ENCODE data around the gene ANKRD6. TPM values are rescaled to one million over a fixed set of nuclear protein-coding genes. Genes with fewer than 3 reads are reported as not detected.

The ANKRD6 gene
- total RNA-seq, 1 donor from 2014 or later: 13.5 TPM

DNA sequence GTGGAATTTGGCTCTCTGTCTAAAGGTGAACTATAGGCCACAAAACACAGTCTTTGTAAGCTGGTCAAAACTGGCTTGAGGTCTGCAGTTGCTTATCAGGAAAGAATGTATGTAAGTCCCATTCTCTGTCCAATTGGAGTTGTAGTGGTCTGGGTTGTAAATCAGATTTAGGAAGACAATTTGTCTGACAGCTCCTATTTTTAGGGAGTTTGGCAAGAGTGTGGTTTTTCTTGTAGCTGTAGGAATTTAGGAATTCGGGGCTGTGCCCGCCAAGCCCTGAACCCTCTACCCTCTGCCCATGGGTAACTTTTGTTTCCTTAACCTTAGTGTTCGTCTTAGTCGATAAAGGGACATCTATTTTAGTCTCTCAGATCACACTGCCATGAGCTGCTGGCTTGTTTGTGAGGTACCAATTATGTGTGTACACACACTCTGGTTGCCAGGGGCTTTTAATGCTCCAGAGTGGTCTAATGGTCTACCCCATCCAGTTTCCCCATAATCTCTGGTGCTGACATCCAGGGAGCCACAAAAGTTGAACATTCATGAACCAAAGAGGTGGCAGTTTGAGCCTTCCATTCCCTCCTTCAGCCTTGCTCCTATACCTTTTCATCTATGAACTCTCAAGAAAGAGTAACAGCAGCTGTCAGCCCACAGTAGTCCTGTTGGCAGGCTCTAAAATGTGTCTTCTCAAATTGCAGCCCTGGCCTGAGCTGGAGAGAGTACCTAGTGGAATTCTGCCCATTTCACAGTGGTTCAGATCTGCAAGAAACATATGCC, 93.0 kb downstream of the ANKRD6 start:
- H2AFZ ChIP-seq (ENCODE audit: low read depth, low read length): no peak overlapping the region
- H3K79me2 ChIP-seq (ENCODE audit: insufficient read depth, low read length): no peaks in the 10 kb centered on the region
- H3K4me2 ChIP-seq (ENCODE audit: low read length): no peak overlapping the region
- no peaks in the 10 kb centered on the region for H3K9me3 Mint-ChIP-seq (ENCODE audit: unreplicated experiment)
- no peaks in the 10 kb centered on the region for H3K27me3 ChIP-seq (ENCODE audit: insufficient read depth, low read length)
- H3K9ac ChIP-seq (ENCODE audit: low read length): no peak overlapping the region
- no peak for TF ChIP-seq EZH2 (IDR thresholded peaks at IDR 0.05; ENCODE audit: insufficient read depth, low read length)
- TF ChIP-seq, protein P1, sequence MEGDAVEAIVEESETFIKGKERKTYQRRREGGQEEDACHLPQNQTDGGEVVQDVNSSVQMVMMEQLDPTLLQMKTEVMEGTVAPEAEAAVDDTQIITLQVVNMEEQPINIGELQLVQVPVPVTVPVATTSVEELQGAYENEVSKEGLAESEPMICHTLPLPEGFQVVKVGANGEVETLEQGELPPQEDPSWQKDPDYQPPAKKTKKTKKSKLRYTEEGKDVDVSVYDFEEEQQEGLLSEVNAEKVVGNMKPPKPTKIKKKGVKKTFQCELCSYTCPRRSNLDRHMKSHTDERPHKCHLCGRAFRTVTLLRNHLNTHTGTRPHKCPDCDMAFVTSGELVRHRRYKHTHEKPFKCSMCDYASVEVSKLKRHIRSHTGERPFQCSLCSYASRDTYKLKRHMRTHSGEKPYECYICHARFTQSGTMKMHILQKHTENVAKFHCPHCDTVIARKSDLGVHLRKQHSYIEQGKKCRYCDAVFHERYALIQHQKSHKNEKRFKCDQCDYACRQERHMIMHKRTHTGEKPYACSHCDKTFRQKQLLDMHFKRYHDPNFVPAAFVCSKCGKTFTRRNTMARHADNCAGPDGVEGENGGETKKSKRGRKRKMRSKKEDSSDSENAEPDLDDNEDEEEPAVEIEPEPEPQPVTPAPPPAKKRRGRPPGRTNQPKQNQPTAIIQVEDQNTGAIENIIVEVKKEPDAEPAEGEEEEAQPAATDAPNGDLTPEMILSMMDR (IDR thresholded peaks at IDR 0.05; ENCODE audit: insufficient read depth, low read depth, low read length): no peak
- no peak overlapping the region for H3K4me3 ChIP-seq (ENCODE audit: insufficient read depth, low read depth, low read length)
- no peaks in the 10 kb centered on the region for H4K20me1 ChIP-seq (ENCODE audit: insufficient read depth, low read length)
- H3K4me1 Mint-ChIP-seq (ENCODE audit: low read depth, unreplicated experiment): peaks cover 9% of the 10 kb centered on the region
- H3K27ac ChIP-seq (ENCODE audit: low read depth, low read length): no peak overlapping the region
- no peak overlapping the region for H3K27ac Mint-ChIP-seq (ENCODE audit: unreplicated experiment)
- no peak for DNase-seq (ENCODE audit: low read depth)
- no peaks in the 10 kb centered on the region for H3K36me3 ChIP-seq (ENCODE audit: insufficient read depth, low read length)
- no peak for FAIRE-seq
- H3K36me3 Mint-ChIP-seq (ENCODE audit: low read depth, unreplicated experiment): peaks cover 6% of the 10 kb centered on the region
- no peak overlapping the region for H3K4me3 Mint-ChIP-seq (ENCODE audit: unreplicated experiment)
- no peaks in the 10 kb centered on the region for H3K4me1 ChIP-seq (ENCODE audit: insufficient read depth, low read length)
- no peaks in the 10 kb centered on the region for H3K9me3 ChIP-seq (ENCODE audit: insufficient read depth, low read depth, low read length)
- H3K27me3 Mint-ChIP-seq (ENCODE audit: low read depth, unreplicated experiment): no peaks in the 10 kb centered on the region

- no peak for DNase-seq (ENCODE audit: low read depth)
- no peak overlapping the region for H3K4me2 ChIP-seq (ENCODE audit: low read length)
- H2AFZ ChIP-seq (ENCODE audit: low read depth, low read length): no peak overlapping the region
- H3K4me3 ChIP-seq (ENCODE audit: insufficient read depth, low read depth, low read length): no peak overlapping the region
- H3K27me3 Mint-ChIP-seq (ENCODE audit: low read depth, unreplicated experiment): no peaks in the 10 kb centered on the region
- no peaks in the 10 kb centered on the region for H3K9me3 Mint-ChIP-seq (ENCODE audit: unreplicated experiment)
- H3K79me2 ChIP-seq (ENCODE audit: insufficient read depth, low read length): no peaks in the 10 kb centered on the region
- H3K36me3 Mint-ChIP-seq (ENCODE audit: low read depth, unreplicated experiment): peaks cover 9% of the 10 kb centered on the region
- H3K36me3 ChIP-seq (ENCODE audit: insufficient read depth, low read length): no peaks in the 10 kb centered on the region
- TF ChIP-seq, protein P1 (IDR thresholded peaks at IDR 0.05; ENCODE audit: insufficient read depth, low read depth, low read length): no peak
- TF ChIP-seq EZH2 (IDR thresholded peaks at IDR 0.05; ENCODE audit: insufficient read depth, low read length): no peak
- H4K20me1 ChIP-seq (ENCODE audit: insufficient read depth, low read length): no peaks in the 10 kb centered on the region
- no peaks in the 10 kb centered on the region for H3K4me1 ChIP-seq (ENCODE audit: insufficient read depth, low read length)
- no peak overlapping the region for H3K27ac ChIP-seq (ENCODE audit: low read depth, low read length)
- H3K4me3 Mint-ChIP-seq (ENCODE audit: unreplicated experiment): no peak overlapping the region
- no peak for FAIRE-seq
- H3K9ac ChIP-seq (ENCODE audit: low read length): no peak overlapping the region
- peaks cover 9% of the 10 kb centered on the region for H3K4me1 Mint-ChIP-seq (ENCODE audit: low read depth, unreplicated experiment)
- H3K9me3 ChIP-seq (ENCODE audit: insufficient read depth, low read depth, low read length): no peaks in the 10 kb centered on the region
- H3K27me3 ChIP-seq (ENCODE audit: insufficient read depth, low read length): no peaks in the 10 kb centered on the region
- no peak overlapping the region for H3K27ac Mint-ChIP-seq (ENCODE audit: unreplicated experiment)
Observed at GRCh38 chr6:89526563-89526869, 93.6 kb downstream of the ANKRD6 start.

DNA sequence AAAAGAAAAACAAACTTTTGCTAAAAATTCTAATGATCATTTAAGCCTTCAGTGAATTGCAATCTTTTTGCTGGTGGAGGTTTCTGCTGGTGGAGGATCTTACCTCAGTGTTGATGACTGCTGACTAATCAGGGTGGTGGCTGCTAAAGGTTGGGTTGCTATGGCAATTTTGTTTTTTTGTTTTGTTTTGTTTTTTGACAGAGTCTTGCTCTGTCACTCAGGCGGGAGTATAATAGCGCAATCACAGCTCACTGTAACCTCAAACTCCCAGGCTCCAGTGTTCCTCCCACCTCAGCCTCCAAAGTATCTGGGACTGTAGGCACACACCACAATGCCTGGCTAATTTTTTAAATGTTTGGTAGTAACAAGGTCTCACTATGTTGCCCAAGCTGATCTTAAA, 94.7 kb downstream of the ANKRD6 start:
- no peaks in the 10 kb centered on the region for H3K79me2 ChIP-seq (ENCODE audit: insufficient read depth, low read length)
- TF ChIP-seq, protein P1 (IDR thresholded peaks at IDR 0.05; ENCODE audit: insufficient read depth, low read depth, low read length): no peak
- TF ChIP-seq EZH2 (IDR thresholded peaks at IDR 0.05; ENCODE audit: insufficient read depth, low read length): no peak
- no peaks in the 10 kb centered on the region for H3K4me1 ChIP-seq (ENCODE audit: insufficient read depth, low read length)
- H2AFZ ChIP-seq (ENCODE audit: low read depth, low read length): no peak overlapping the region
- Mint-ChIP-seq H3K9me3 (ENCODE audit: unreplicated experiment) (no peaks in the 10 kb centered on the region), H3K4me3 (ENCODE audit: unreplicated experiment) (no peak overlapping the region), H3K27ac (ENCODE audit: unreplicated experiment) (no peak overlapping the region), H3K27me3 (ENCODE audit: low read depth, unreplicated experiment) (no peaks in the 10 kb centered on the region), H3K4me1 (ENCODE audit: low read depth, unreplicated experiment) (peaks cover 9% of the 10 kb centered on the region), H3K36me3 (ENCODE audit: low read depth, unreplicated experiment) (peaks cover 13% of the 10 kb centered on the region)
- FAIRE-seq (no peak), DNase-seq (ENCODE audit: low read depth) (no peak)
- no peaks in the 10 kb centered on the region for H3K9me3 ChIP-seq (ENCODE audit: insufficient read depth, low read depth, low read length)
- H3K27me3 ChIP-seq (ENCODE audit: insufficient read depth, low read length): no peaks in the 10 kb centered on the region
- no peaks in the 10 kb centered on the region for H3K36me3 ChIP-seq (ENCODE audit: insufficient read depth, low read length)
- no peak overlapping the region for H3K4me3 ChIP-seq (ENCODE audit: insufficient read depth, low read depth, low read length)
- no peak overlapping the region for H3K27ac ChIP-seq (ENCODE audit: low read depth, low read length)
- no peak overlapping the region for H3K9ac ChIP-seq (ENCODE audit: low read length)
- H4K20me1 ChIP-seq (ENCODE audit: insufficient read depth, low read length): no peaks in the 10 kb centered on the region
- H3K4me2 ChIP-seq (ENCODE audit: low read length): no peak overlapping the region

Measured in astrocyte (in vitro differentiated cells and primary cell).